C1 segment of cervical spinal cord (tissue), 14 donors: ENCODE results near the gene HRCT1.

Experiments
- DNase-seq, 14 donors: peaks; one replicate each; lab custom pipeline; 2025; lab: John Stamatoyannopoulos, UW

HRCT1 gene

GRCh38 chr9:35942286-35942685 lies 36.3 kb downstream of the HRCT1 start:
- DNase-seq: no peak

- no peak for DNase-seq
These were observed 38.2 kb downstream of the HRCT1 start for GRCh38 chr9:35944173-35944572.

GRCh38 chr9:35944841-35945240 lies 38.8 kb downstream of the HRCT1 start:
- DNase-seq: no peak

- peak in 9 of 14 donors; percentile 3 to 74 (median 24) for DNase-seq
These were observed 39.5 kb downstream of the HRCT1 start for GRCh38 chr9:35945341-35946018.

- no peak for DNase-seq
These were observed 42.4 kb downstream of the HRCT1 start for GRCh38 chr9:35948451-35948850.

GRCh38 chr9:35948901-35949318 lies 42.9 kb downstream of the HRCT1 start:
- DNase-seq: no peak

- no peak for DNase-seq
These were observed 45.7 kb downstream of the HRCT1 start for GRCh38 chr9:35951736-35952135.

- DNase-seq: no peak
These were observed 46.7 kb downstream of the HRCT1 start for GRCh38 chr9:35952526-35953191.

- DNase-seq: peak in 6 of 14 donors; percentile 1 to 29 (median 5)
These were observed 49.0 kb downstream of the HRCT1 start for GRCh38 chr9:35954942-35955546.

GRCh38 chr9:35956651-35957050 lies 50.6 kb downstream of the HRCT1 start:
- no peak for DNase-seq
